CD4-positive, alpha-beta T cell treated with Interleukin-21 for 1 hour (primary cell): ENCODE measurements around the gene RCC1.
"Not testable (repeated sequence)": the region's sequence is repeated elsewhere in the genome, so short reads cannot be mapped to it uniquely, and the experiment has no call there.

Experiments
- DNase-seq: peaks from one replicate; pipeline ENCODE4 v3.0.0-alpha.2; 2020

The RCC1 gene

GRCh38 chr1:28505406-28506187 is at the start of gene RCC1:
TSS of gene RCC1 (plus strand) at chr1:28506043. CDS start at chr1:28529867, 23,824 bp downstream.
- DNase-seq, result peak; percentile 98

- no peak for DNase-seq
Measured at GRCh38 chr1:28456078-28456477, 49.8 kb upstream of the RCC1 start.

GRCh38 chr1:28457678-28458077 is 48.2 kb upstream of the RCC1 start:
- DNase-seq, result no peak

- DNase-seq, result no peak
Measured at GRCh38 chr1:28458237-28459228, 47.3 kb upstream of the RCC1 start.

GRCh38 chr1:28466226-28466778 is 39.5 kb upstream of the RCC1 start:
- no peak for DNase-seq

- no peak for DNase-seq
Measured at GRCh38 chr1:28470146-28470545, 35.7 kb upstream of the RCC1 start.

GRCh38 chr1:28479497-28479896 is 26.3 kb upstream of the RCC1 start:
- not testable (repeated sequence) for DNase-seq

- DNase-seq, result no peak
Measured at GRCh38 chr1:28480308-28480707, 25.5 kb upstream of the RCC1 start.

GRCh38 chr1:28482138-28482537 is 23.7 kb upstream of the RCC1 start:
- no peak for DNase-seq

- DNase-seq, result no peak
Measured at GRCh38 chr1:28482702-28483101, 23.1 kb upstream of the RCC1 start.

GRCh38 chr1:28494737-28495136 is 11.1 kb upstream of the RCC1 start:
- DNase-seq, result no peak

- DNase-seq, result no peak
Measured at GRCh38 chr1:28499553-28499952, 6.3 kb upstream of the RCC1 start.

- no peak for DNase-seq
Measured at GRCh38 chr1:28501925-28502324, 3.9 kb upstream of the RCC1 start.

- no peak for DNase-seq
Measured at GRCh38 chr1:28503117-28503516, 2.7 kb upstream of the RCC1 start.

GRCh38 chr1:28506907-28507246 is 1.0 kb downstream of the RCC1 start:
- DNase-seq, result no peak

GRCh38 chr1:28507247-28507645 is 1.4 kb downstream of the RCC1 start:
- no peak for DNase-seq

- DNase-seq, result no peak
Measured at GRCh38 chr1:28507646-28508434, 2.0 kb downstream of the RCC1 start.

- DNase-seq, result no peak
Measured at GRCh38 chr1:28508435-28508754, 2.6 kb downstream of the RCC1 start.

- no peak for DNase-seq
Measured at GRCh38 chr1:28509705-28510272, 3.9 kb downstream of the RCC1 start.

- DNase-seq, result no peak
Measured at GRCh38 chr1:28510273-28510969, 4.6 kb downstream of the RCC1 start.

- no peak for DNase-seq
Measured at GRCh38 chr1:28510970-28511440, 5.2 kb downstream of the RCC1 start.
